Upper lobe of right lung (tissue), 1 donor: ENCODE measurements around the gene CTSE. TPM values are rescaled to one million over a fixed set of nuclear protein-coding genes. Genes with fewer than 3 reads are reported as not detected.

Source experiments
- ATAC-seq: fragments of 200-7000 bp; cut with Tn5 transposase; one replicate; pipeline ENCODE4 v1.9.1; 2020; ENCODE audit warnings: mild to moderate bottlenecking, moderate library complexity
- DNase-seq: peaks from one replicate; pipeline ENCODE4 v3.0.0-alpha.2; 2020
- H3K27ac ChIP-seq: fragments of 200-600 bp; one replicate; pipeline ENCODE4 v1.8.0; 2022
- H3K27me3 ChIP-seq: fragments of 200-600 bp; one replicate; pipeline ENCODE4 v1.8.0; 2022; ENCODE audit warnings: mild to moderate bottlenecking
- H3K36me3 ChIP-seq: fragments of 200-600 bp; one replicate; pipeline ENCODE4 v1.8.0; 2022
- H3K4me1 ChIP-seq: fragments of 200-600 bp; one replicate; pipeline ENCODE4 v1.8.0; 2022
- H3K4me3 ChIP-seq: fragments of 200-600 bp; one replicate; pipeline ENCODE4 v1.8.0; 2022; ENCODE audit warnings: mild to moderate bottlenecking
- H3K9me3 ChIP-seq: fragments of 200-600 bp; one replicate; pipeline ENCODE4 v1.8.0; 2022
- intact Hi-C: fragments of 100-400 bp; cut with DNase I; formaldehyde crosslinking; loops from one replicate; pipeline ENCODE4 v1.11.0; 2022
- total RNA-seq: library from RNA; stranded (reverse); fragmentation: NEBNext Ultra II Directional; extraction: Animal tissue kit (Norgen Biotek cat#: 25700); gene quantifications from one replicate; pipeline ENCODE4 v1.2.1, GENCODE V29; 2021
- TF ChIP-seq, protein P1 (sequence below): fragments of 200-600 bp; IDR thresholded peaks from one replicate; pipeline ENCODE4 v1.8.0; 2022; ENCODE audit warnings: antibody characterized with exemption
- donor health status: DM: no; HTN: yes; CAD: no; lungs with severe emphysema.

CTSE gene
- total RNA-seq, 1 donor from 2014 or later: 85.8 TPM

DNA sequence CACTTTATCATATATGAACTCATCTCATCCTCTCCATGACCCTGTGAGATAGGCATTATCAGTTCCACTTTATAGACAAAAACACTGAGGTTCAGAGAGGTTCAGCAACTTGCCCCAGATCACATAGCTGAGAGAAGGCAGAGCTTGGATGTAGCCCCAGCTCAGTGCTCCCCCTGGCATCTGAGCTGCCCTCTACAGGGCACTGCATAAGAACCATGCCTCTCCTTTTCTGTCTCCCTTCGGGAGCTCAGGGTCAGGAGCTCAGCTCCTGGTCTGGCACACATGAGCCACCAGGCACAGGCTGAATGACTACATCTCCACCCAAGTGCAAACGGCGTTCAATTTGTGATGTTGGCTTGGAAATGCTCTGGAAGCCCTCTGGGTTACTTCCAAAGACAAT lies 37.4 kb downstream of the CTSE start:
- Histone ChIP-seq H3K27ac (no peak overlapping the region), H3K4me3 (no peak overlapping the region), H3K27me3 (no peaks in the 10 kb centered on the region), H3K4me1 (no peaks in the 10 kb centered on the region), H3K9me3 (no peaks in the 10 kb centered on the region), H3K36me3 (no peaks in the 10 kb centered on the region)
- intact Hi-C loops: no loop called here
- ATAC-seq (no peak), DNase-seq (no peak)
- TF ChIP-seq, protein P1, sequence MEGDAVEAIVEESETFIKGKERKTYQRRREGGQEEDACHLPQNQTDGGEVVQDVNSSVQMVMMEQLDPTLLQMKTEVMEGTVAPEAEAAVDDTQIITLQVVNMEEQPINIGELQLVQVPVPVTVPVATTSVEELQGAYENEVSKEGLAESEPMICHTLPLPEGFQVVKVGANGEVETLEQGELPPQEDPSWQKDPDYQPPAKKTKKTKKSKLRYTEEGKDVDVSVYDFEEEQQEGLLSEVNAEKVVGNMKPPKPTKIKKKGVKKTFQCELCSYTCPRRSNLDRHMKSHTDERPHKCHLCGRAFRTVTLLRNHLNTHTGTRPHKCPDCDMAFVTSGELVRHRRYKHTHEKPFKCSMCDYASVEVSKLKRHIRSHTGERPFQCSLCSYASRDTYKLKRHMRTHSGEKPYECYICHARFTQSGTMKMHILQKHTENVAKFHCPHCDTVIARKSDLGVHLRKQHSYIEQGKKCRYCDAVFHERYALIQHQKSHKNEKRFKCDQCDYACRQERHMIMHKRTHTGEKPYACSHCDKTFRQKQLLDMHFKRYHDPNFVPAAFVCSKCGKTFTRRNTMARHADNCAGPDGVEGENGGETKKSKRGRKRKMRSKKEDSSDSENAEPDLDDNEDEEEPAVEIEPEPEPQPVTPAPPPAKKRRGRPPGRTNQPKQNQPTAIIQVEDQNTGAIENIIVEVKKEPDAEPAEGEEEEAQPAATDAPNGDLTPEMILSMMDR: peak; percentile 4

DNA sequence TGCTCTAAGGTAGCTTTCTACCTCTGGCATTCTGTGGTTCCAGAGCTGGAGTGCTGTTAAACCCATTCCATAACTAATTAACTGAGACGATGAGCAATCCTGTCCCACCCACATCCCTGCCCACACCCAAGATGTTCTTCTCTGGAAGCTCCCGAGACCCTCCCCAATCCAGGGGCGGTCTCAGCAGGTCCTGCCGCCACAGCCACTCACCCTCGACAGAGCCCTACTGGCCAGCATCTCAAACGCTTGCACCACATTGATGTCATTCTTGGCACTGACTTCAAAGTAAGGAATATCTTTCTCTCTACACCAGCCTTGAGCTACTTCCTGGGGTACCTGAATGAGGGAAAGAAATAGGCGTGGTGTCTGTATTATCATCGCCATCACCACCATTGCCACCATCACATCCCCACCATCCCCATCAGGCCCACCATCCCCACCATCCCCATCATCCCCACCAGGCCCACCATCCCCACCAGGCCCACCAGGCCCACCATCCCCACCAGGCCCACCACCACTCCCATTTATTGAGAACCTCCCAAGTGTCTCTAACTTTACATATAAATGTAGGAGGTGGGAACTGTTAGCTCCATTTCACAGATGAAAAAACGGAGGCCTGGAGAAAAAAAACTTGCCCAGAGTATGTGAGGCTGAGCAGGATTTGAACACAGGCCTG lies 38.2 kb downstream of the CTSE start:
- TF ChIP-seq, protein P1: no peak
- no peaks in the 10 kb centered on the region for H3K36me3 ChIP-seq
- ATAC-seq (no peak), DNase-seq (peak; percentile 9)
- no peaks in the 10 kb centered on the region for H3K9me3 ChIP-seq
- no peaks in the 10 kb centered on the region for H3K4me1 ChIP-seq
- H3K4me3 ChIP-seq: no peak overlapping the region
- no peak overlapping the region for H3K27ac ChIP-seq
- H3K27me3 ChIP-seq: no peaks in the 10 kb centered on the region
- intact Hi-C loops: no loop called here

DNA sequence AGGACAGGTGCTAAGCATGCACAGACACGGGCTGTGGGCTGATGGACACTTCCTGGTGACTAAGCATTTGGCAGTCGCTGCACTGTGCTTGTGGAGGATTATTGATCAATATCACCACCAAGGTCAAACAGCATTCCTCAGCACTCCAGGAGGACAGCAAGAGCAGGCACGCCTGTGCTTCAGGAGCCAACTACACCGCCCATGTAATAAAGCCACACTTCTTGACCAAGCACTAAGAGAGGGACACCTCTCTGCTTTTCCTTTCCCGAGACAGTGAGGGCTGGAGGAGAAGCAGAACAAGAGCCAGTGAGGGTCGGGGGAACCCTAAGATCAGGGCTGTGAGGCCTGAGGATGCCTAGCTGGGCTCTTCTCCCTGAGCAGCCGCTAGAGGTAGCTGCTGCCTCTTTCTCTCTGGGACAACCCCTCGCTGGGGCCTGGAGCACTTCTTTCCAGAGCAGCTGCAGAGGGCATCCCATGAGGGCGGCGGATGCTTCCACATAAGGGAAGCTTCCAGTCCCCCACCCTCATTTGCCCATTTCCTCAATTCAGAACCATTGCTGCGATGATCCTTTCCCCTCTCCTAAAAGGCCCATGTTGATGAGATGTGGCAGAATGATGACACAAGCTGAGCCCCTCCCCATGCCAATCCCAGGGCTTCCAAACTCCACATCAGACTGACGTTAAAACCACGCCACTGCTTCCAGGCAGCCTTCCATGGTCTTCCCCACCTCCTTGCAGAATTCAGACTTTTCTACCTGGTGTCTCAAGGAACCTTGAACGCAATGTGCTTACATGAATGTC lies 39.6 kb downstream of the CTSE start:
- DNase-seq: peak; percentile 77
- ATAC-seq: peak; percentile 92
- intact Hi-C loops: no loop called here

DNA sequence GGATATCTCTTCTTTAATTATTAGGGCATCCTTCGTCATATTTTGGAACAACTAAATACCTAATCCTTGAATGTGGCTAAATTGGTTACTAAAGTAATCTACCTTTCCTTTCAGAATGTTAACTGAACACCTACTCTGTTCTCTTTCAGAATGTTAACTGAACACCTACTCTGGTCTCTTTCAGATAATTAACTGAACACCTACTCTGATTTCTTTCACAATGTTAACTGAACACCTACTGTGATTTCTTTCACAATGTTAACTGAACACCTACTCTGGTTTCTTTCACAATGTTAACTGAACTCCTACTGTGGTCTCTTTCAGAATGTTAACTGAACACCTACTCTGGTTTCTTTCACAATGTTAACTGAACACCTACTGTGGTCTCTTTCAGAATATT lies 42.4 kb downstream of the CTSE start:
- ATAC-seq: no peak
- intact Hi-C loops: no loop called here
- H3K4me1 ChIP-seq: peaks cover 7% of the 10 kb centered on the region
- H3K4me3 ChIP-seq: no peak overlapping the region
- no peaks in the 10 kb centered on the region for H3K9me3 ChIP-seq
- no peak for DNase-seq
- H3K36me3 ChIP-seq: no peaks in the 10 kb centered on the region
- TF ChIP-seq, protein P1: no peak
- H3K27ac ChIP-seq: no peak overlapping the region
- no peaks in the 10 kb centered on the region for H3K27me3 ChIP-seq

More for the DNA sequence above, 39.6 kb downstream of the CTSE start:
- H3K9me3 ChIP-seq: no peaks in the 10 kb centered on the region
- no peaks in the 10 kb centered on the region for H3K4me1 ChIP-seq
- H3K36me3 ChIP-seq: no peaks in the 10 kb centered on the region
- H3K4me3 ChIP-seq: no peak overlapping the region
- no peaks in the 10 kb centered on the region for H3K27me3 ChIP-seq
- TF ChIP-seq, protein P1: peak; percentile 70
- no peak overlapping the region for H3K27ac ChIP-seq

DNA sequence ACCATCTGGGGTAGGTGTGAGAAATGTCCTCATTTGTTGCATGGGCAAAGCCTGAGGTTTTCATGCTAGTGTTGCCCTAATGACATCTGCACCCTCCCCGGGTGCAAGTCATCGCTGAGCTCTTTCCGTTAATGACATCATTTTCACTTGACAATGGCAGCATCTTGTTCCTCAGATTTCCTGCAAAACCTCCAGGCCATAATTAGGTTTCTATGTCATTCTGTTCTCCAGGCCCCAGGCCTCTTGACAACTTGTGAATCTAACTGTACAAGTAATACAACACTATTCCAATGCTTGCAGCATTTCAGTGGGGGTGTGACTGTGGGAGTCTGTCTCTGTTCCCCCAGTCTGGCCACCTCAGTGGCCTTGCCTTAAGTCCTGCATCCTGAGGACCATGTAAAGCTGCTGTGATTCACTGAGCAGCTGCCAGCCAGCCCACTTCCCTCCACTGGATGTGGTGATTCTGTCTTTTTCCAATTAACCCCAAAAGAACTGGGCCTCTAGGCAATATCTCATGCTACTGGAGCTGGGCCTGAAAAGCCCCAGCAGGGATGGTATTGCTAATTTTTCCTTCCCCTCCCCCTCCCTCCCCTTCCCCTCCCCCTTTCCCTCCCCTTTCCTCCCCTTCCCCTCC lies 43.3 kb downstream of the CTSE start:
- DNase-seq (peak; percentile 6), ATAC-seq (no peak)
- Histone ChIP-seq H3K4me3 (no peak overlapping the region), H3K27me3 (no peaks in the 10 kb centered on the region), H3K9me3 (no peaks in the 10 kb centered on the region), H3K36me3 (no peaks in the 10 kb centered on the region), H3K27ac (no peak overlapping the region), H3K4me1 (peaks cover 9% of the 10 kb centered on the region)
- intact Hi-C loops: no loop called here
- TF ChIP-seq, protein P1: no peak
